ENCODE measurements around the gene SGPP1. TPM values are rescaled to one million over a fixed set of nuclear protein-coding genes. Genes with fewer than 3 reads are reported as not detected.

SGPP1 gene
- total RNA-seq, 6 experiments from 2014 or later = 20.5 to 25.8 (median 22.7) TPM

GRCh38 chr14:63737582-63738006, 9.7 kb upstream of the SGPP1 start:
- H3K4me3 Mint-ChIP-seq = no peak overlapping the region
- H3K36me3 Mint-ChIP-seq (ENCODE audit: low read depth) = no peaks in the 10 kb centered on the region
- DNase-seq = no peak
- TF ChIP-seq CTCF (IDR thresholded peaks at IDR 0.05) = no peak
- H3K9me3 Mint-ChIP-seq = no peaks in the 10 kb centered on the region
- no peak overlapping the region for H3K27ac Mint-ChIP-seq
- peaks cover 25% of the 10 kb centered on the region for H3K27me3 Mint-ChIP-seq (ENCODE audit: insufficient read depth)
- H3K4me1 Mint-ChIP-seq (ENCODE audit: low read depth) = no peaks in the 10 kb centered on the region

GRCh38 chr14:63735720-63736119, 7.9 kb upstream of the SGPP1 start:
- Mint-ChIP-seq H3K4me1 (ENCODE audit: low read depth) (no peaks in the 10 kb centered on the region), H3K27me3 (ENCODE audit: insufficient read depth) (peaks cover 26% of the 10 kb centered on the region)

GRCh38 chr14:63730659-63731058, 2.8 kb upstream of the SGPP1 start:
- no peak for DNase-seq
- no peak overlapping the region for H3K4me3 Mint-ChIP-seq
- peaks cover 12% of the 10 kb centered on the region for H3K27me3 Mint-ChIP-seq (ENCODE audit: insufficient read depth)
- H3K9me3 Mint-ChIP-seq = no peaks in the 10 kb centered on the region
- peaks cover 18% of the 10 kb centered on the region for H3K4me1 Mint-ChIP-seq (ENCODE audit: low read depth)
- no peak for TF ChIP-seq CTCF (IDR thresholded peaks at IDR 0.05)
- no peak overlapping the region for H3K27ac Mint-ChIP-seq
- peaks cover 4% of the 10 kb centered on the region for H3K36me3 Mint-ChIP-seq (ENCODE audit: low read depth)

More at GRCh38 chr14:63735720-63736119, 7.9 kb upstream of the SGPP1 start:
- no peaks in the 10 kb centered on the region for H3K36me3 Mint-ChIP-seq (ENCODE audit: low read depth)
- no peaks in the 10 kb centered on the region for H3K9me3 Mint-ChIP-seq
- no peak overlapping the region for H3K27ac Mint-ChIP-seq
- DNase-seq = no peak
- H3K4me3 Mint-ChIP-seq = no peak overlapping the region
- TF ChIP-seq CTCF (IDR thresholded peaks at IDR 0.05) = no peak

DNA sequence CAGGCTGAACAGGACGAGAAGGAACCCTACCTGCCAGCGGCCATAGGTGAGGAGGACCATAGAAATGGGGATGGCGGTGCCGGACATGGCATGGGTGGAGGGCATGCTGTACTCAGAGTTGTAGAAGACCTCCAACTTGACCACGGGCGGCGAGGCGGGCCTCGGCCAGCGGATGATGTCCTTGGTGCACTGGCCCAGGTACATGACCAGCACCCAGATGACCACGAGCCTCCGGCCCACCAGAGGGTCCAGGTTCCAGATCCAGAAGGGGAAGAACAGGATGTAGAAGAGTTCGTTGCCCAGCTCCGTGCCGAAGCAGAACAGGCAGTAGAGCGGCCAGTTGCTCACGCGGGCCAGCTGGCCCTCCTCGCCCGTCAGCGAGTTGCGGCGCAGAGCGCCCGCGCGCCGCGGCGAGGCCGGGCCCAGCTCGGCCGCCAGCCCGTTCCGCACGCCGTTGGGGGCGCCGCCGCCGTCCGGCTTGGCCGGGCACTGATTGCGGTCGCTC, 582 bp downstream of the SGPP1 start:
- Mint-ChIP-seq H3K27ac (peak overlapping the region; percentile 92), H3K36me3 (ENCODE audit: low read depth) (peaks cover 4% of the 10 kb centered on the region), H3K9me3 (no peaks in the 10 kb centered on the region), H3K27me3 (ENCODE audit: insufficient read depth) (peaks cover 10% of the 10 kb centered on the region), H3K4me3 (peak overlapping the region; percentile 98), H3K4me1 (ENCODE audit: low read depth) (peaks cover 28% of the 10 kb centered on the region)
- no peak for TF ChIP-seq CTCF (IDR thresholded peaks at IDR 0.05)
- DNase-seq = peak; percentile 6

DNA sequence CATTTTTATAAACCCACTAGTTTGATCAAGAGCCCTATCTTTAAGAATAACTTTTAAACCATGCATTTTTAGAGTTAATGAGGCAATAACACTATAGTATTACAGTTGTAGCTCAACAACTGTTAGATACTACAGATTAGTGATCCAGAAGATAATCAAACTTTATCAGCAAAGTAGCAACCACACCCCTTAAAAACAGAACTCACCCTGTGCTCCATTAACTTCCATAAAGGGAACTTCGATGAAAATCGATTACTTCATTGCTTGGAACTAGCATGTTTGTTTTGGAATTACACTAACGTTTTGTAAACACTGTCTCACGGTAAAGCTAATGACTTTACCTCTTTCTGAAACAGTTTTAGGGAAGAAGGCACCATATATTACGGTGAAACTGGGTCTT, 1.4 kb downstream of the SGPP1 start:
- TF ChIP-seq CTCF (IDR thresholded peaks at IDR 0.05) = no peak
- peaks cover 10% of the 10 kb centered on the region for H3K27me3 Mint-ChIP-seq (ENCODE audit: insufficient read depth)
- H3K4me1 Mint-ChIP-seq (ENCODE audit: low read depth) = peaks cover 28% of the 10 kb centered on the region
- H3K27ac Mint-ChIP-seq = peak overlapping the region; percentile 92
- H3K36me3 Mint-ChIP-seq (ENCODE audit: low read depth) = peaks cover 4% of the 10 kb centered on the region
- no peak for DNase-seq
- peak overlapping the region; percentile 98 for H3K4me3 Mint-ChIP-seq
- H3K9me3 Mint-ChIP-seq = no peaks in the 10 kb centered on the region
